KMS-11 (cell line): Measurements from ENCODE around the gene C1QL4.

Experiments
- H2AFZ ChIP-seq: fragments of 200-600 bp; sonication (generic); 2 replicates; pipeline ENCODE4 v1.6.1; 2016; ENCODE audit warnings: antibody characterized with exemption, mixed run types, low read depth
- H3K27ac ChIP-seq: fragments of 200-600 bp; sonication (generic); 2 replicates; pipeline ENCODE4 v1.6.1; 2016; ENCODE audit warnings: mild to moderate bottlenecking, mixed run types
- H3K27me3 ChIP-seq: fragments of 200-600 bp; sonication (generic); 2 replicates; pipeline ENCODE4 v1.6.1; 2017; ENCODE audit warnings: mild to moderate bottlenecking, low read depth, mixed run types, moderate library complexity; ENCODE audit not compliant: insufficient read depth
- H3K36me3 ChIP-seq: fragments of 200-600 bp; sonication (generic); 2 replicates; pipeline ENCODE4 v1.6.1; 2017; ENCODE audit warnings: mild to moderate bottlenecking, mixed run types; ENCODE audit not compliant: insufficient read depth
- H3K4me1 ChIP-seq: fragments of 200-600 bp; sonication (generic); 2 replicates; pipeline ENCODE4 v1.6.1; 2016; ENCODE audit warnings: mild to moderate bottlenecking, low read depth, mixed run types; ENCODE audit not compliant: poor library complexity, severe bottlenecking
- H3K4me2 ChIP-seq: fragments of 200-600 bp; sonication (generic); 2 replicates; pipeline ENCODE4 v1.7.0; 2016; ENCODE audit warnings: mild to moderate bottlenecking, mixed run types
- H3K4me3 ChIP-seq: fragments of 200-600 bp; sonication (generic); IDR thresholded peaks from 2 replicates; pipeline ENCODE4 v1.6.1; 2017; ENCODE audit warnings: low read depth, low read length, mixed read lengths; ENCODE audit not compliant: insufficient read depth
- H3K79me2 ChIP-seq: fragments of 200-600 bp; sonication (generic); 2 replicates; pipeline ENCODE4 v1.6.1; 2016; ENCODE audit warnings: low read depth, mixed run types; ENCODE audit not compliant: insufficient read depth
- H3K9ac ChIP-seq: fragments of 200-600 bp; sonication (generic); 2 replicates; pipeline ENCODE4 v1.6.1; 2016; ENCODE audit warnings: mild to moderate bottlenecking, mixed run types
- H4K20me1 ChIP-seq: fragments of 200-600 bp; sonication (generic); 2 replicates; pipeline ENCODE4 v1.6.1; 2016; ENCODE audit warnings: mild to moderate bottlenecking, mixed run types; ENCODE audit not compliant: insufficient read depth
- CTCF ChIP-seq: fragments of 200-600 bp; sonication (generic); conservative IDR thresholded peaks from 2 replicates; pipeline ENCODE4 v1.6.1; 2017; ENCODE audit warnings: low read depth, mild to moderate bottlenecking, antibody characterized with exemption, low read length, moderate library complexity, mixed read lengths

Gene C1QL4

GRCh38 chr12:49346659-49347310 is 9.8 kb upstream of the C1QL4 start, which contains the start of gene DNAJC22:
DNAJC22 (plus strand) TSS chr12:49346888; CDS start chr12:49348873, 1,985 bp downstream.
- no peak within 1 kb of the TSS for H3K4me3 ChIP-seq
- H3K36me3 ChIP-seq: no peaks in the 10 kb centered on the region
- H3K4me1 ChIP-seq: peaks cover 43% of the 10 kb centered on the region
- peak within 1 kb of the TSS; percentile 58 for H2AFZ ChIP-seq
- H3K9ac ChIP-seq: no peak within 1 kb of the TSS
- no peaks in the 10 kb centered on the region for H3K79me2 ChIP-seq
- H4K20me1 ChIP-seq: no peaks in the 10 kb centered on the region
- no peak for TF ChIP-seq CTCF
- no peak within 1 kb of the TSS for H3K27ac ChIP-seq
- peak within 1 kb of the TSS; percentile 79 for H3K4me2 ChIP-seq
- peaks cover 49% of the 10 kb centered on the region for H3K27me3 ChIP-seq

- Histone ChIP-seq H2AFZ (peak overlapping the region; percentile 58; the same call in 1 of the 2 replicates), H3K36me3 (no peaks in the 10 kb centered on the region), H3K79me2 (no peaks in the 10 kb centered on the region), H3K4me2 (peak overlapping the region; percentile 79), H3K9ac (no peak overlapping the region), H3K4me3 (no peak overlapping the region), H3K27me3 (peaks cover 56% of the 10 kb centered on the region), H3K4me1 (peaks cover 43% of the 10 kb centered on the region), H3K27ac (no peak overlapping the region), H4K20me1 (no peaks in the 10 kb centered on the region)
- TF ChIP-seq CTCF: no peak
These were observed 9.1 kb upstream of the C1QL4 start for GRCh38 chr12:49345825-49346658.

GRCh38 chr12:49345051-49345824 is 8.2 kb upstream of the C1QL4 start:
- Histone ChIP-seq H3K36me3 (no peaks in the 10 kb centered on the region), H3K4me1 (peaks cover 43% of the 10 kb centered on the region), H3K79me2 (no peaks in the 10 kb centered on the region), H3K27me3 (peaks cover 56% of the 10 kb centered on the region), H3K4me3 (no peak overlapping the region), H3K4me2 (peak overlapping the region; percentile 79; the same call in 1 of the 2 replicates), H3K9ac (no peak overlapping the region), H4K20me1 (no peaks in the 10 kb centered on the region), H3K27ac (no peak overlapping the region), H2AFZ (no peak overlapping the region)
- no peak for TF ChIP-seq CTCF

- Histone ChIP-seq H3K4me1 (peaks cover 43% of the 10 kb centered on the region), H2AFZ (no peak overlapping the region), H3K4me3 (no peak overlapping the region), H4K20me1 (no peaks in the 10 kb centered on the region), H3K27me3 (peaks cover 56% of the 10 kb centered on the region), H3K4me2 (no peak overlapping the region), H3K9ac (no peak overlapping the region), H3K36me3 (no peaks in the 10 kb centered on the region), H3K79me2 (no peaks in the 10 kb centered on the region), H3K27ac (no peak overlapping the region)
- TF ChIP-seq CTCF: no peak
These were observed 7.6 kb upstream of the C1QL4 start for GRCh38 chr12:49344486-49345050.
